Panc1 (cell line): ENCODE data around the gene CHRM4. TPM values are rescaled to one million over a fixed set of nuclear protein-coding genes. Genes with fewer than 3 reads are reported as not detected.

Experiments used
- ATAC-seq: fragments of 200-7000 bp; cut with Tn5 transposase; 2 replicates; pipeline ENCODE4 v1.9.1; 2020; ENCODE audit warnings: mild to moderate bottlenecking, moderate library complexity
- BruUV-seq: library from RNA; stranded (reverse); fragments of 400-500 nt; replicated peaks from 2 replicates; lab custom pipeline; 2021; lab: Mats Ljungman, UMichigan
- CTCF ChIA-PET: fragments of 300-600 bp; sonication (Branson Sonifier 250); formaldehyde crosslinking; loops from one replicate; lab custom pipeline; 2022; ENCODE audit warnings: antibody characterized with exemption; lab: Charles Lee
- POLR2A ChIA-PET: fragments of 300-600 bp; sonication (Branson Sonifier 250); formaldehyde crosslinking; loops from one replicate; lab custom pipeline; 2022; ENCODE audit warnings: antibody characterized with exemption; lab: Charles Lee
- DNase-seq: peaks from one replicate; pipeline ENCODE4 v3.0.0-alpha.2; 2010; ENCODE audit warnings: low read depth, low spot score
- H3K27ac ChIP-seq: 2 replicates; pipeline ENCODE4 v1.5.1; 2011; ENCODE audit warnings: mild to moderate bottlenecking, low read length, inconsistent platforms
- H3K27me3 ChIP-seq: fragments of 200-500 bp; sonication (Bioruptor generic); 2 replicates; pipeline ENCODE4 v1.6.0; 2014; ENCODE audit warnings: low read length, inconsistent platforms; ENCODE audit not compliant: control insufficient read depth, insufficient read depth
- H3K36me3 ChIP-seq: fragments of 200-500 bp; sonication (Bioruptor generic); 2 replicates; pipeline ENCODE4 v1.5.1; 2014; ENCODE audit warnings: inconsistent platforms, mild to moderate bottlenecking, low read length, moderate library complexity; ENCODE audit not compliant: control insufficient read depth, insufficient read depth
- H3K4me1 ChIP-seq: 2 replicates; pipeline ENCODE4 v1.5.1; 2011; ENCODE audit warnings: inconsistent platforms, mild to moderate bottlenecking, low read length, moderate library complexity; ENCODE audit not compliant: control insufficient read depth, insufficient read depth
- H3K4me3 ChIP-seq, 2 experiments: 2 replicates each; pipeline ENCODE4 v1.5.1; 2011 to 2012; ENCODE audit warnings: low read depth in 2 of 2, low read length in 2 of 2, mild to moderate bottlenecking in 2 of 2, inconsistent platforms in 1 of 2, moderate library complexity in 1 of 2
- H3K9me3 ChIP-seq: fragments of 200-500 bp; sonication (Bioruptor generic); 2 replicates; pipeline ENCODE4 v1.5.1; 2014; ENCODE audit warnings: low read depth, mild to moderate bottlenecking, inconsistent platforms, low read length, moderate library complexity; ENCODE audit not compliant: control insufficient read depth, insufficient read depth
- CTCF ChIP-seq: fragments of 450-650 bp; IDR thresholded peaks from 2 replicates; pipeline ENCODE4 v1.5.1; 2017; ENCODE audit warnings: mild to moderate bottlenecking
- POLR2AphosphoS5 ChIP-seq: IDR thresholded peaks from 2 replicates; pipeline ENCODE4 v1.6.1; 2012; ENCODE audit warnings: mild to moderate bottlenecking, low read depth, low read length, moderate library complexity
- REST ChIP-seq, 2 experiments: IDR thresholded peaks; 2 replicates each; pipeline ENCODE4 v1.6.1; 2011 to 2012; ENCODE audit warnings: low read depth in 2 of 2, control low read depth in 1 of 2, low read length in 1 of 2, mild to moderate bottlenecking in 1 of 2, moderate library complexity in 1 of 2; ENCODE audit not compliant: insufficient read depth in 1 of 2
- SIN3A ChIP-seq: IDR thresholded peaks from 2 replicates; pipeline ENCODE4 v1.6.1; 2012; ENCODE audit warnings: low read depth, mild to moderate bottlenecking, low read length, moderate library complexity, borderline replicate concordance; ENCODE audit not compliant: insufficient read depth
- TCF7L2 ChIP-seq: IDR thresholded peaks from 2 replicates; pipeline ENCODE4 v1.6.1; 2011; ENCODE audit warnings: mild to moderate bottlenecking, low read depth, low read length, inconsistent platforms
- in situ Hi-C: cut with HindIII; loops from 2 replicates; pipeline ENCODE4 v1.10.0; 2016; ENCODE audit warnings: low sequenced_read_pairs, low pct_unique_long_range_greater_than_20kb
- intact Hi-C: fragments of 100-400 bp; cut with micrococcal nuclease; formaldehyde crosslinking; loops from one replicate; pipeline ENCODE4 v1.10.0; 2022; ENCODE audit not compliant: unreplicated experiment
- total RNA-seq: library from RNA; stranded (reverse); gene quantifications from one replicate; pipeline ENCODE4 v1.2.1, GENCODE V29; 2021; ENCODE audit not compliant: unreplicated experiment

CHRM4 gene
- total RNA-seq, 1 experiment from 2014 or later: 3.1 TPM

GRCh38 chr11:46414879-46415278 lies 23.3 kb upstream of the CHRM4 start:
- in situ Hi-C loops (no loop called here), intact Hi-C loops (loop anchor here (10.0 kb wide), 1 partner anchor 60 kb away; no protein-coding TSS in a partner anchor)
- no peak for DNase-seq
- no peak overlapping the region for H3K4me3 ChIP-seq
- peaks cover 6% of the 10 kb centered on the region for H3K36me3 ChIP-seq
- no TSS peak for BruUV-seq
- no peaks in the 10 kb centered on the region for H3K27me3 ChIP-seq
- no peaks in the 10 kb centered on the region for H3K9me3 ChIP-seq
- ChIA-PET POLR2A (no interaction called here), CTCF (interaction anchor here (0.6 kb wide), 1 partner anchor 245 kb away, joined by 6 read pairs; no protein-coding TSS in a partner anchor)
- TF ChIP-seq SIN3A: no peak
- TF ChIP-seq TCF7L2: no peak
- TF ChIP-seq CTCF: no peak
- no peak for TF ChIP-seq POLR2AphosphoS5
- no peak for TF ChIP-seq REST (IDR thresholded peaks at IDR 0.05; ENCODE audit: insufficient read depth in 1 of 2, low read depth in 2 of 2, low read length in 1 of 2)
- no peak for ATAC-seq
- no peaks in the 10 kb centered on the region for H3K4me1 ChIP-seq
- H3K27ac ChIP-seq: no peak overlapping the region

GRCh38 chr11:46414466-46414796 lies 22.9 kb upstream of the CHRM4 start:
- H3K27ac ChIP-seq: no peak overlapping the region
- intact Hi-C loops: loop anchor here (10.0 kb wide), 1 partner anchor 60 kb away; no protein-coding TSS in a partner anchor
- TF ChIP-seq CTCF: no peak
- TF ChIP-seq SIN3A: no peak
- no peak for TF ChIP-seq TCF7L2
- TF ChIP-seq REST (IDR thresholded peaks at IDR 0.05; ENCODE audit: insufficient read depth in 1 of 2, low read depth in 2 of 2, low read length in 1 of 2): no peak
- TF ChIP-seq POLR2AphosphoS5: no peak
- BruUV-seq: no TSS peak
- in situ Hi-C loops: no loop called here
- DNase-seq (no peak), ATAC-seq (no peak)
- no peaks in the 10 kb centered on the region for H3K9me3 ChIP-seq
- no peaks in the 10 kb centered on the region for H3K4me1 ChIP-seq
- CTCF ChIA-PET: no interaction called here
- no peak overlapping the region for H3K4me3 ChIP-seq
- peaks cover 10% of the 10 kb centered on the region for H3K36me3 ChIP-seq
- H3K27me3 ChIP-seq: no peaks in the 10 kb centered on the region
- POLR2A ChIA-PET: no interaction called here
